HG03108 (cell line): Measurements from ENCODE around the gene FOXO6.

Source experiments
- ATAC-seq: cut with Tn5 transposase; IDR thresholded peaks from one replicate; pipeline ENCODE4 v1.9.1; 2021; ENCODE audit warnings: moderate library complexity; ENCODE audit not compliant: unreplicated experiment

Gene FOXO6

GRCh38 chr1:41364442-41365319 lies 3.4 kb downstream of the FOXO6 start:
- no peak for ATAC-seq

- ATAC-seq: no peak
These were observed 4.0 kb downstream of the FOXO6 start for GRCh38 chr1:41365320-41365633.

GRCh38 chr1:41365772-41366454 lies 4.7 kb downstream of the FOXO6 start:
- no peak for ATAC-seq

GRCh38 chr1:41366455-41367287 lies 5.4 kb downstream of the FOXO6 start:
- no peak for ATAC-seq

GRCh38 chr1:41367288-41367642 lies 6.0 kb downstream of the FOXO6 start:
- no peak for ATAC-seq

GRCh38 chr1:41368366-41368765 lies 7.1 kb downstream of the FOXO6 start:
- no peak for ATAC-seq

GRCh38 chr1:41368801-41369200 lies 7.6 kb downstream of the FOXO6 start:
- ATAC-seq: no peak

GRCh38 chr1:41369531-41369930 lies 8.3 kb downstream of the FOXO6 start:
- ATAC-seq: no peak

GRCh38 chr1:41370225-41370624 lies 9.0 kb downstream of the FOXO6 start:
- no peak for ATAC-seq

- ATAC-seq: no peak
These were observed 9.7 kb downstream of the FOXO6 start for GRCh38 chr1:41370756-41371420.

GRCh38 chr1:41371630-41372599 lies 10.7 kb downstream of the FOXO6 start:
- ATAC-seq: no peak

GRCh38 chr1:41372600-41372993 lies 11.4 kb downstream of the FOXO6 start:
- no peak for ATAC-seq

GRCh38 chr1:41373373-41373772 lies 12.1 kb downstream of the FOXO6 start:
- ATAC-seq: no peak

GRCh38 chr1:41374711-41375110 lies 13.5 kb downstream of the FOXO6 start:
- ATAC-seq: no peak

- ATAC-seq: no peak
These were observed 16.2 kb downstream of the FOXO6 start for GRCh38 chr1:41377397-41377796.

- ATAC-seq: no peak
These were observed 17.0 kb downstream of the FOXO6 start for GRCh38 chr1:41378222-41378621.

- no peak for ATAC-seq
These were observed 17.9 kb downstream of the FOXO6 start for GRCh38 chr1:41378999-41379737.

GRCh38 chr1:41379738-41380130 lies 18.5 kb downstream of the FOXO6 start:
- no peak for ATAC-seq

GRCh38 chr1:41380195-41380594 lies 19.0 kb downstream of the FOXO6 start:
- ATAC-seq: no peak
